Occipital lobe (tissue), 2 donors: ENCODE data around the gene NCKAP5. TPM values are rescaled to one million over a fixed set of nuclear protein-coding genes. Genes with fewer than 3 reads are reported as not detected.

Source experiments
- DNase-seq: peaks from one replicate; lab custom pipeline; 2025; lab: John Stamatoyannopoulos, UW
- total RNA-seq: library from RNA; depleted of rRNA; stranded (reverse); fragments of >200 nt; gene quantifications from one replicate; pipeline ENCODE4 v1.2.3, GENCODE V29; 2014

The NCKAP5 gene
- total RNA-seq, 1 donor from 2014 or later: 14.0 TPM

- DNase-seq: no peak
Observed at GRCh38 chr2:132670496-132671150, 897.6 kb downstream of the NCKAP5 start.

GRCh38 chr2:132669908-132670495 is 898.3 kb downstream of the NCKAP5 start, which contains the start of gene LYPD1:
Gene LYPD1 (minus strand): TSS chr2:132670205. CDS start chr2:132669932, 273 bp downstream.
- DNase-seq: no peak

GRCh38 chr2:132668987-132669907 is 899.0 kb downstream of the NCKAP5 start:
- DNase-seq: no peak

GRCh38 chr2:132668189-132668823 is 900.0 kb downstream of the NCKAP5 start:
- DNase-seq: no peak

GRCh38 chr2:132667706-132668105 is 900.6 kb downstream of the NCKAP5 start:
- DNase-seq: no peak

GRCh38 chr2:132665401-132666140 is 902.7 kb downstream of the NCKAP5 start:
- no peak for DNase-seq

GRCh38 chr2:132664096-132664495 is 904.2 kb downstream of the NCKAP5 start:
- no peak for DNase-seq

- no peak for DNase-seq
Observed at GRCh38 chr2:132662732-132663131, 905.5 kb downstream of the NCKAP5 start.

- no peak for DNase-seq
Observed at GRCh38 chr2:132659331-132659730, 908.9 kb downstream of the NCKAP5 start.

- no peak for DNase-seq
Observed at GRCh38 chr2:132656266-132656975, 911.8 kb downstream of the NCKAP5 start.

- no peak for DNase-seq
Observed at GRCh38 chr2:132654968-132655367, 913.3 kb downstream of the NCKAP5 start.

- DNase-seq: no peak
Observed at GRCh38 chr2:132654335-132654734, 913.9 kb downstream of the NCKAP5 start.

GRCh38 chr2:132652474-132652873 is 915.8 kb downstream of the NCKAP5 start:
- DNase-seq: no peak

- no peak for DNase-seq
Observed at GRCh38 chr2:132651115-132652045, 916.9 kb downstream of the NCKAP5 start.

- no peak for DNase-seq
Observed at GRCh38 chr2:132646540-132647108, 921.6 kb downstream of the NCKAP5 start.

GRCh38 chr2:132645722-132646539 is 922.3 kb downstream of the NCKAP5 start:
- no peak for DNase-seq

- DNase-seq: no peak
Observed at GRCh38 chr2:132645176-132645575, 923.1 kb downstream of the NCKAP5 start.

- DNase-seq: no peak
Observed at GRCh38 chr2:132642415-132642814, 925.8 kb downstream of the NCKAP5 start.
